AG04450 (cell line): Measurements from ENCODE around the gene EGR2. TPM values are rescaled to one million over a fixed set of nuclear protein-coding genes. Genes with fewer than 3 reads are reported as not detected.

Experiments
- CTCF ChIA-PET: fragments of 300-600, 350-600 bp; formaldehyde crosslinking; extraction: SDS; loops from one replicate; lab custom pipeline; 2022; ENCODE audit warnings: antibody characterized with exemption, inconsistent platforms; lab: Charles Lee
- POLR2A ChIA-PET: fragments of 350-600 bp; formaldehyde crosslinking; extraction: SDS; loops from one replicate; lab custom pipeline; 2021; ENCODE audit warnings: antibody characterized with exemption, inconsistent platforms; lab: Yijun Ruan, JAX
- DNase-seq: peaks from one replicate; pipeline ENCODE4 v3.0.0-alpha.2; 2011; ENCODE audit warnings: low read depth, low spot score
- H3K27ac ChIP-seq: one replicate; pipeline ENCODE4 v1.5.1; 2012; ENCODE audit warnings: low read depth, low read length, control low read depth
- H3K27me3 ChIP-seq: one replicate; pipeline ENCODE4 v1.6.0; 2012; ENCODE audit warnings: low read length; ENCODE audit not compliant: control insufficient read depth, insufficient read depth
- H3K4me3 ChIP-seq: 2 replicates; pipeline ENCODE4 v1.5.1; 2011; ENCODE audit warnings: mild to moderate bottlenecking, low read depth, low read length, control low read depth
- H3K9me3 ChIP-seq: 2 replicates; pipeline ENCODE4 v1.5.1; 2012; ENCODE audit warnings: low read length; ENCODE audit not compliant: control insufficient read depth, insufficient read depth
- polyA minus RNA-seq: library from RNA; depleted of rRNA, polyadenylated mRNA; stranded (reverse); fragments of >200 nt; gene quantifications from 2 replicates; pipeline ENCODE4 v1.2.3, GENCODE V29; 2011; rRNA and poly(A)+ RNA removed
- polyA plus RNA-seq: library from polyadenylated mRNA; depleted of rRNA; stranded (reverse); fragments of >200 nt; gene quantifications from 2 replicates; pipeline ENCODE4 v1.2.3, GENCODE V29; 2011; rRNA removed
- TF ChIP-seq, protein P1 (sequence below): IDR thresholded peaks from 2 replicates; pipeline ENCODE4 v1.5.1; 2011; ENCODE audit warnings: low read depth, low read length, control low read depth, inconsistent platforms

The EGR2 gene
- polyA plus RNA-seq = 0.57 and 0.61 TPM in 2 replicates
- polyA minus RNA-seq = 0.39 and 0.51 TPM in 2 replicates

DNA sequence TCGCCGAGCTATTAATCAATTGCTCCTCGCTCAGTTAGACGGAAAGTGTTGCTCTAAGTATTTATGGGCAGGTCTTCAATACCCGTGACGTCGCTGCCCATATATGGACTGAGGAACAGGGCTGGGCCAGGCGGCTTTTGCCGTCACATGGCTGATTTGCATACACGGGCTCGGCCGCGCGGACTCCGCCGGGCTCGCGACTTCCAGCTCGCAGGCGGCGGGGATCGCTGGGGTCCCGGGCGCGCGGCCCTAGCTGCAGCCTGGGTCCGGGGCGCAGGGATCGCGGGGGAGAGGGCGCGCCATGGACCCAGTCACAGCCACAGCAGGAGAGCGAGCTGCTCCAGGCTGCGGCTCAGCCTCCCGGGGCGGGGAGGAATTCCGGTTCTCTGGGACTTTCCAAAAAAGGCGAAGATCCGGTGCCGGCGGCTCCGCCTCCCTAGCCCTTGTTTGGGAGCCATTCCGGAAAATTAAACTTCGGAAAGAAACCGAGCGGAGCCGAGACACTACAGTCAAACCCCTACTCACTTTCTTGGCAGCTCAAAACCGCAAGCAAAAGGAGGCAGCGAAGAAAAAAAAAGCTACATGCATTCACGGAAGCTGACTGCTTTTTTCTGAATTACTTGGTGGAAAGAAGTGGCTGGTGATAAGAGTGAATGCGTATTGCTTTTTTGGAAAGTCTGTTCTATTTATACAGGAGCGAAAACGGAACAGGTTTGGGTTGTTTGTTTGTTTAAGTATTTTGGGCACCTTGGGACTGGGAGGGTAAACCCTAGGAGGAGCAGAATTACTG is at the start of gene EGR2:
Gene EGR2 (minus strand): TSS at position 36 of the 790 bp plus-strand sequence. CDS start 337 bp downstream, outside the sequence.
- peak within 1 kb of the TSS; percentile 39 for H3K27ac ChIP-seq
- peak within 1 kb of the TSS; percentile 68 for H3K4me3 ChIP-seq
- TF ChIP-seq, protein P1, sequence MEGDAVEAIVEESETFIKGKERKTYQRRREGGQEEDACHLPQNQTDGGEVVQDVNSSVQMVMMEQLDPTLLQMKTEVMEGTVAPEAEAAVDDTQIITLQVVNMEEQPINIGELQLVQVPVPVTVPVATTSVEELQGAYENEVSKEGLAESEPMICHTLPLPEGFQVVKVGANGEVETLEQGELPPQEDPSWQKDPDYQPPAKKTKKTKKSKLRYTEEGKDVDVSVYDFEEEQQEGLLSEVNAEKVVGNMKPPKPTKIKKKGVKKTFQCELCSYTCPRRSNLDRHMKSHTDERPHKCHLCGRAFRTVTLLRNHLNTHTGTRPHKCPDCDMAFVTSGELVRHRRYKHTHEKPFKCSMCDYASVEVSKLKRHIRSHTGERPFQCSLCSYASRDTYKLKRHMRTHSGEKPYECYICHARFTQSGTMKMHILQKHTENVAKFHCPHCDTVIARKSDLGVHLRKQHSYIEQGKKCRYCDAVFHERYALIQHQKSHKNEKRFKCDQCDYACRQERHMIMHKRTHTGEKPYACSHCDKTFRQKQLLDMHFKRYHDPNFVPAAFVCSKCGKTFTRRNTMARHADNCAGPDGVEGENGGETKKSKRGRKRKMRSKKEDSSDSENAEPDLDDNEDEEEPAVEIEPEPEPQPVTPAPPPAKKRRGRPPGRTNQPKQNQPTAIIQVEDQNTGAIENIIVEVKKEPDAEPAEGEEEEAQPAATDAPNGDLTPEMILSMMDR = no peak
- ChIA-PET CTCF (interaction anchor here (1.2 to 4.3 kb wide), 10 partner anchors 13 to 379 kb away, joined by 3 to 102 read pairs (median 8); partner anchors contain the start of gene ADO), POLR2A (interaction anchor here (0.5 to 3.2 kb wide), 3 partner anchors 12 to 317 kb away, joined by 5 to 12 read pairs (median 5); partner anchors contain the start of genes ADO and NRBF2)
- peak; percentile 80 for DNase-seq
- no peaks in the 10 kb centered on the region; the same call in 1 of the 2 replicates for H3K9me3 ChIP-seq
- peaks cover 48% of the 10 kb centered on the region for H3K27me3 ChIP-seq

DNA sequence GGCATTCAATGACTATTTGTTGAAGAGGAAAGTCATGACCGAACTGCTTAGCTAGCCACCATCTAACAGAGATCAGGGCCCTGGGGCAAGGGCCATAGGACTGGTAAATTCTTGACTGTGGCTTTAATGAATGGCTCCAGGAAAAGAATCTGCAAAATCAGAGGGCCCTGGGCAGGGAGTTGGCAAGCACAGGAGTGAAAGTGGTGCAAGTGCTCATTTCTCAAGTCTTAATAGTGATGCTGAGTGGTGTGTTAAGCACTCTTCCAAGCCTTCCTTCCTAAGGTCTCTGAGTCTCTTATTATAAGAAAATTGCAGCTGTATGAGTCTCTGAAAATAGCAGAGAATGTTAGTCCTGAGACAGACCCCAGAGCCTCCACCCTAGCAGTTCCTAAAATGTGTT is 46.3 kb upstream of the EGR2 start:
- TF ChIP-seq, protein P1 = no peak

DNA sequence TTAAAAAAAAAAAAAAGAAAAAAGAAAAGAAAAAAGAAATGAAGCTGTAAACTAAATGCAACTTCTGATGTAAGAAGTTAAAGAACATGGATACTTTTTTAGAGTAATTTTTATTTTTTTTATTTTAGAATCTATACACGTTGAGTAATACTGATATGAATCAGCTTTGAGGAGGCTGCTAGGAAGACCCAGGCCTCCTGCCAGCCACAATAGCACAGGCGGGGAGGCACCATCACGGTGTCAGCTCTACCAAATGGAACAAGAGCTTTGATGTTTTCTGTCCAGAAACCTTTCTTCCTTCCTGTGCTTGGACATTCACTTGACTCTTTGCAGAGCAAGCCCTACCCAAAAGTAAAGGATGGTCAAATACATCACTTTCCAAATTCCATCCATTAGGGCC is 45.3 kb upstream of the EGR2 start:
- POLR2A ChIA-PET = no interaction called here
- H3K9me3 ChIP-seq = no peaks in the 10 kb centered on the region
- H3K27me3 ChIP-seq = peaks cover 3% of the 10 kb centered on the region
- no peak overlapping the region for H3K27ac ChIP-seq
- TF ChIP-seq, protein P1 = no peak
- DNase-seq = no peak
- H3K4me3 ChIP-seq = no peak overlapping the region
- CTCF ChIA-PET = interaction anchor here (0.6 to 0.7 kb wide), 2 partner anchors 113 to 140 kb away, joined by 3 read pairs; no protein-coding TSS in a partner anchor

More for the DNA sequence above, 46.3 kb upstream of the EGR2 start:
- ChIA-PET POLR2A (no interaction called here), CTCF (no interaction called here)
- no peak for DNase-seq
- no peak overlapping the region for H3K4me3 ChIP-seq
- H3K27ac ChIP-seq = no peak overlapping the region
- H3K27me3 ChIP-seq = peaks cover 3% of the 10 kb centered on the region
- H3K9me3 ChIP-seq = no peaks in the 10 kb centered on the region

DNA sequence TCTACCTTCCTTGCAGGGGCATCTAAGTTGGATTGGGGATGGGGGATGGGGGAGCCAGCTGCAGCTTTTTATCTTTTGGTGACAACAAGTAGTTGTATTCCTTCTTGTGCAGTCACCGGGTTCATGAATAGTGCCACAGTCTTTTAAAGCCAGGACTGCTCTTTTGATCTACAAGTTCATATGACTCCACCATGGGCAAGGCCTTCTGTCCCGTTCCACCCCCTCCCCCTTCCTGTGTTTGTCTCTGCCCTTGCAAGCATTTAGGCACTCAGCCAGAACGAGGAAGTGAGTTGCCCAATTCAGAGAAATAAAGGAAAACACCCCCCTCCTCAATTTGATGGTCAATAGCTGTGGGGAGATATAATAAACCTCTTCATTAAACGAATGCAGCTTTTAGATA is 44.8 kb upstream of the EGR2 start:
- no peak for DNase-seq
- H3K4me3 ChIP-seq = no peak overlapping the region
- no peak overlapping the region for H3K27ac ChIP-seq
- peaks cover 4% of the 10 kb centered on the region for H3K27me3 ChIP-seq
- ChIA-PET CTCF (no interaction called here), POLR2A (no interaction called here)
- no peaks in the 10 kb centered on the region for H3K9me3 ChIP-seq
- TF ChIP-seq, protein P1 = no peak

DNA sequence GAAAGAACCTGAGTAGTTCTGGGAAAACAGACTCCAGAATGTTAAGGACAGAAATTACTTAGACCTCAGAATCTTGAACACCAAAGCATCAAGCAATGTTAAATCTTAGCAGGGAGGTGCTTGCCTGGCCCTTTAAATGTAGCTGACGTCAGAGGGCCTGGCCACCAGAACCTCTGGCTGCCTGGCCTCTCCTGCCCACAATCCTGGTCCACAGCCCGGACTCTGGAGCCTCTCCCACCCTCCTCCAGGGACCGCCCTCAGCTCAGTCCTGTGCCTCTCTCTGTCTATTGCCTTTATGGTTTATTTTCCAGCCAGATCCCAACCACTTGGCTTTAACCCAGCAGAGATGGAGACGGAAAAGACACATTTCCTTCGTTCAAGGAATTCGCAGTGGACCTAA is 42.2 kb upstream of the EGR2 start:
- CTCF ChIA-PET = no interaction called here
- Histone ChIP-seq H3K27me3 (peaks cover 5% of the 10 kb centered on the region), H3K9me3 (no peaks in the 10 kb centered on the region), H3K27ac (no peak overlapping the region), H3K4me3 (no peak overlapping the region)
- POLR2A ChIA-PET = no interaction called here
- TF ChIP-seq, protein P1 = no peak
- DNase-seq = no peak
